ENCODE measurements around the gene UCK1. TPM values are rescaled to one million over a fixed set of nuclear protein-coding genes. Genes with fewer than 3 reads are reported as not detected.
A peak's percentile ranks its signal among the peaks of the same experiment; 100 is the strongest.

UCK1 gene
- total and polyA plus RNA-seq, 2 of the 13 experiments (the other 11 are each of a cell fraction or from before 2014, with no cell fraction given) = 11.0 to 24.1 TPM

DNA sequence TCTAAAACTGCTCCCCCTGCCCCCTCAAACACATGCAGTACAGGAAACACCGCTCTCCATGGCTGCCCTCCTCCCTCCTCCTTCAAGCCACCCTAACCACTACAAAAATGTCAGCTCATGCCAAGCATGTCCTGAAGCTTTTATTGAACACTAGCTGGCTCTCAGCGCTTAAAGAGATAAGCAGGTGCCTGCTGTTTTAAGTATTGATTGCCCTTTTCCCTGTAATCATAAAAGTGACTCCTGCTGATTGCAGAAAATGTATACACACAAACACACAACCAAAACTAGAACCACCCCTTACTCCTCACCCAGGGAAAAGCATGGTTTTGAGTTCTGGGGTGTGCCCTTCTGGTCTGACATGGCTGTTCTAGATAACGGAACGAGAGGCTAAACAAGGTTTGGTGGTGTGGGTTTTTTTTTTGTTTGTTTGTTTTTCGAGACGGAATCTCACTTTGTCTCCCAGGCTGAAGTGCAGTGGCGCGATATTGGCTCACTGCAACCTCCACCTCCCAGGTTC lies 3.7 kb upstream of the UCK1 start:
- ChIA-PET POLR2A (no interaction called here), CTCF (ENCODE audit: low intra/inter-chr PET ratio, low total read pairs) (no interaction called here)
- Histone ChIP-seq H3K27ac (ENCODE audit: extremely low read length, insufficient read depth, low read length) (no peak overlapping the region), H3K4me2 (ENCODE audit: low read depth, low read length) (no peak overlapping the region), H4K20me1 (ENCODE audit: insufficient read depth, low read length) (no peaks in the 10 kb centered on the region), H3K9ac (ENCODE audit: insufficient read depth, low read depth, low read length) (no peak overlapping the region), H3K27me3 (ENCODE audit: control insufficient read depth in 1 of 2, insufficient read depth in 2 of 2, low read length in 2 of 2) (peaks cover 3 to 38% of the 10 kb centered on the region in 2 experiments; a peak in 4 of 5 replicates), H3K4me3 (replicated peaks in 1 of 3; ENCODE audit: insufficient read depth in 1 of 3, low read depth in 2 of 3, low read length in 3 of 3) (no peak overlapping the region), H3K36me3 (replicated peaks in 1 of 2; ENCODE audit: control insufficient read depth in 1 of 2, insufficient read depth in 2 of 2, low read length in 2 of 2) (no peaks in the 10 kb centered on the region), H2AFZ (ENCODE audit: low read length) (no peak overlapping the region), H3K4me1 (ENCODE audit: insufficient read depth, low read length) (peaks cover 18% of the 10 kb centered on the region), H3K9me3 (ENCODE audit: low read length) (no peaks in the 10 kb centered on the region), H3K79me2 (ENCODE audit: insufficient read depth, low read length) (peaks cover 6% of the 10 kb centered on the region)
- BruUV-seq (replicated peaks) = no TSS peak
- FAIRE-seq (no peak), DNase-seq (ENCODE audit: low spot score) (no peak), ATAC-seq (no peak)
- 3% methylated on average over 8 of the region's 8 CpGs for WGBS (ENCODE audit: low lambda C conversion rate)
- in situ Hi-C loops (cut with HindIII; ENCODE audit: extremely low pct_ligation_motif_present, low pct_unique_long_range_greater_than_20kb) = no loop called here
- intact Hi-C loops (cut with micrococcal nuclease; ENCODE audit: unreplicated experiment) = no loop called here
- peak; percentile 95 for TF ChIP-seq ZNF441 (CRISPR knock-in tag; IDR thresholded peaks at IDR 0.05; ENCODE audit: borderline replicate concordance)
- no peak for TF ChIP-seq CREM (IDR thresholded peaks at IDR 0.05)
- no peak for TF ChIP-seq CREM (CRISPR knock-in tag; IDR thresholded peaks at IDR 0.05)

DNA sequence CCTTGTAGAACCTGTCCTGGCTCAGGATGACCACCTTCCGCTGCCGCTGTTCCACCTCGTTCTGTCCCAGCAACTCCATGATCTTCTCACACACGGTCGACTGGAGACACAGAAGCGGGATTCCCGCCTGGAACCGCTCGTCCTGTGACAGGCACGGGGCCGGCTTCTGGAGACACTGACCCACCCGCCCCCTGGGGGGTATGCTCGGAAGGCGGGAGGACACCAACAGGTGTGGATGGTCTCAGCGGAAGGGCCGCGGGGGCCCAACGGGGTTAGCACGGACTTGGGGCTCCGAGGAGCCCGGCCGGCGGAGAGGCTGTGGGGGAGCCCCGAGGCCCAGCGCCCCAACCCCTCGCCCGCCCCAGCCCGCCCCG lies 530 bp downstream of the UCK1 start:
- Histone ChIP-seq H3K27me3 (ENCODE audit: control insufficient read depth in 1 of 2, insufficient read depth in 2 of 2, low read length in 2 of 2) (peaks cover 1 to 17% of the 10 kb centered on the region in 2 experiments; a peak in 3 of 5 replicates), H3K4me3 (replicated peaks in 1 of 3; ENCODE audit: insufficient read depth in 1 of 3, low read depth in 2 of 3, low read length in 3 of 3) (peak overlapping the region; percentile 52 to 87 (median 78)), H3K27ac (ENCODE audit: extremely low read length, insufficient read depth, low read length) (peak overlapping the region; percentile 42), H4K20me1 (ENCODE audit: insufficient read depth, low read length) (no peaks in the 10 kb centered on the region), H3K79me2 (ENCODE audit: insufficient read depth, low read length) (peaks cover 6% of the 10 kb centered on the region), H3K36me3 (replicated peaks in 1 of 2; ENCODE audit: control insufficient read depth in 1 of 2, insufficient read depth in 2 of 2, low read length in 2 of 2) (peaks cover 6 to 26% of the 10 kb centered on the region in 2 experiments; a peak in 4 of 5 replicates), H3K9ac (ENCODE audit: insufficient read depth, low read depth, low read length) (peak overlapping the region; percentile 76), H3K4me1 (ENCODE audit: insufficient read depth, low read length) (peaks cover 23% of the 10 kb centered on the region), H3K9me3 (ENCODE audit: low read length) (no peaks in the 10 kb centered on the region), H3K4me2 (ENCODE audit: low read depth, low read length) (peak overlapping the region; percentile 98), H2AFZ (ENCODE audit: low read length) (no peak overlapping the region)
- intact Hi-C loops (cut with micrococcal nuclease; ENCODE audit: unreplicated experiment) = no loop called here
- in situ Hi-C loops (cut with HindIII; ENCODE audit: extremely low pct_ligation_motif_present, low pct_unique_long_range_greater_than_20kb) = no loop called here
- ChIA-PET POLR2A (no interaction called here), CTCF (ENCODE audit: low intra/inter-chr PET ratio, low total read pairs) (no interaction called here)
- peak; percentile 26 for FAIRE-seq
- WGBS (ENCODE audit: low lambda C conversion rate) = 3% methylated on average over 5 of the region's 29 CpGs
- BruUV-seq (replicated peaks) = no TSS peak
- peak; percentile 24 for DNase-seq (ENCODE audit: low spot score)
- ATAC-seq = peak; percentile 64
- TF ChIP-seq, protein P1, sequence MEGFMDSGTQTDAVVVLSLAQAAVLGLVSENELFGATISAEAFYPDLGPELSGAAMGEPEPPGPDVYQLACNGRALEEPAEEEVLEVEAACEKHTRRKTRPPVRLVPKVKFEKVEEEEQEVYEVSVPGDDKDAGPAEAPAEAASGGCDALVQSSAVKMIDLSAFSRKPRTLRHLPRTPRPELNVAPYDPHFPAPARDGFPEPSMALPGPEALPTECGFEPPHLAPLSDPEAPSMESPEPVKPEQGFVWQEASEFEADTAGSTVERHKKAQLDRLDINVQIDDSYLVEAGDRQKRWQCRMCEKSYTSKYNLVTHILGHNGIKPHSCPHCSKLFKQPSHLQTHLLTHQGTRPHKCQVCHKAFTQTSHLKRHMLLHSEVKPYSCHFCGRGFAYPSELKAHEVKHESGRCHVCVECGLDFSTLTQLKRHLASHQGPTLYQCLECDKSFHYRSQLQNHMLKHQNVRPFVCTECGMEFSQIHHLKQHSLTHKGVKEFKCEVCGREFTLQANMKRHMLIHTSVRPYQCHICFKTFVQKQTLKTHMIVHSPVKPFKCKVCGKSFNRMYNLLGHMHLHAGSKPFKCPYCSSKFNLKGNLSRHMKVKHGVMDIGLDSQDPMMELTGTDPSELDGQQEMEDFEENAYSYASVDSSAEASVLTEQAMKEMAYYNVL (CRISPR knock-in tag; IDR thresholded peaks at IDR 0.05; ENCODE audit: borderline replicate concordance) = 0 out of 2 replicates have a peak, but pooled peaks have one; percentile 32
- TF ChIP-seq ZNF589 (CRISPR knock-in tag; conservative IDR thresholded peaks at IDR 0.05) (no peak), ZNF205 (CRISPR knock-in tag; IDR thresholded peaks at IDR 0.05) (no peak), ZNF33A (CRISPR knock-in tag; IDR thresholded peaks at IDR 0.05; ENCODE audit: borderline replicate concordance) (no peak)
- TF ChIP-seq, protein P2, sequence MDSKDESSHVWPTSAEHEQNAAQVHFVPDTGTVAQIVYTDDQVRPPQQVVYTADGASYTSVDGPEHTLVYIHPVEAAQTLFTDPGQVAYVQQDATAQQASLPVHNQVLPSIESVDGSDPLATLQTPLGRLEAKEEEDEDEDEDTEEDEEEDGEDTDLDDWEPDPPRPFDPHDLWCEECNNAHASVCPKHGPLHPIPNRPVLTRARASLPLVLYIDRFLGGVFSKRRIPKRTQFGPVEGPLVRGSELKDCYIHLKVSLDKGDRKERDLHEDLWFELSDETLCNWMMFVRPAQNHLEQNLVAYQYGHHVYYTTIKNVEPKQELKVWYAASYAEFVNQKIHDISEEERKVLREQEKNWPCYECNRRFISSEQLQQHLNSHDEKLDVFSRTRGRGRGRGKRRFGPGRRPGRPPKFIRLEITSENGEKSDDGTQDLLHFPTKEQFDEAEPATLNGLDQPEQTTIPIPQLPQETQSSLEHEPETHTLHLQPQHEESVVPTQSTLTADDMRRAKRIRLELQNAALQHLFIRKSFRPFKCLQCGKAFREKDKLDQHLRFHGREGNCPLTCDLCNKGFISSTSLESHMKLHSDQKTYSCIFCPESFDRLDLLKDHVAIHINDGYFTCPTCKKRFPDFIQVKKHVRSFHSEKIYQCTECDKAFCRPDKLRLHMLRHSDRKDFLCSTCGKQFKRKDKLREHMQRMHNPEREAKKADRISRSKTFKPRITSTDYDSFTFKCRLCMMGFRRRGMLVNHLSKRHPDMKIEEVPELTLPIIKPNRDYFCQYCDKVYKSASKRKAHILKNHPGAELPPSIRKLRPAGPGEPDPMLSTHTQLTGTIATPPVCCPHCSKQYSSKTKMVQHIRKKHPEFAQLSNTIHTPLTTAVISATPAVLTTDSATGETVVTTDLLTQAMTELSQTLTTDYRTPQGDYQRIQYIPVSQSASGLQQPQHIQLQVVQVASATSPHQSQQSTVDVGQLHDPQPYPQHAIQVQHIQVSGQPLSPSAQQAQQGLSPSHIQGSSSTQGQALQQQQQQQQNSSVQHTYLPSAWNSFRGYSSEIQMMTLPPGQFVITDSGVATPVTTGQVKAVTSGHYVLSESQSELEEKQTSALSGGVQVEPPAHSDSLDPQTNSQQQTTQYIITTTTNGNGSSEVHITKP (CRISPR knock-in tag; IDR thresholded peaks at IDR 0.05; ENCODE audit: low read depth) = no peak
- TF ChIP-seq, protein P3, sequence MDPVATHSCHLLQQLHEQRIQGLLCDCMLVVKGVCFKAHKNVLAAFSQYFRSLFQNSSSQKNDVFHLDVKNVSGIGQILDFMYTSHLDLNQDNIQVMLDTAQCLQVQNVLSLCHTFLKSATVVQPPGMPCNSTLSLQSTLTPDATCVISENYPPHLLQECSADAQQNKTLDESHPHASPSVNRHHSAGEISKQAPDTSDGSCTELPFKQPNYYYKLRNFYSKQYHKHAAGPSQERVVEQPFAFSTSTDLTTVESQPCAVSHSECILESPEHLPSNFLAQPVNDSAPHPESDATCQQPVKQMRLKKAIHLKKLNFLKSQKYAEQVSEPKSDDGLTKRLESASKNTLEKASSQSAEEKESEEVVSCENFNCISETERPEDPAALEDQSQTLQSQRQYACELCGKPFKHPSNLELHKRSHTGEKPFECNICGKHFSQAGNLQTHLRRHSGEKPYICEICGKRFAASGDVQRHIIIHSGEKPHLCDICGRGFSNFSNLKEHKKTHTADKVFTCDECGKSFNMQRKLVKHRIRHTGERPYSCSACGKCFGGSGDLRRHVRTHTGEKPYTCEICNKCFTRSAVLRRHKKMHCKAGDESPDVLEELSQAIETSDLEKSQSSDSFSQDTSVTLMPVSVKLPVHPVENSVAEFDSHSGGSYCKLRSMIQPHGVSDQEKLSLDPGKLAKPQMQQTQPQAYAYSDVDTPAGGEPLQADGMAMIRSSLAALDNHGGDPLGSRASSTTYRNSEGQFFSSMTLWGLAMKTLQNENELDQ (CRISPR knock-in tag; IDR thresholded peaks at IDR 0.05; ENCODE audit: borderline replicate concordance) = no peak

All from HepG2 (cell line).